Ovary (tissue), 3 donors: Measurements from ENCODE around the gene RASA3.

Experiments
- CTCF ChIP-seq, 3 donors: fragments of 450-650 bp in 2 of 3; fragments of 200-600 bp in 1 of 3; IDR thresholded peaks; one replicate each; pipeline versions ENCODE4 v1.5.1 to v1.8.0; 2016 to 2022; ENCODE audit warnings: antibody characterized with exemption in 3 of 3, mild to moderate bottlenecking in 1 of 3
- POLR2A ChIP-seq: fragments of 450-650 bp; IDR thresholded peaks from one replicate; pipeline ENCODE4 v1.6.1; 2017; ENCODE audit warnings: antibody characterized with exemption, mild to moderate bottlenecking, moderate library complexity
- donor health status: DM: no; HTN: no; CAD: no.

- TF ChIP-seq POLR2A = no peak
- TF ChIP-seq CTCF (IDR thresholded peaks at IDR 0.05) = no peak
Measured at GRCh38 chr13:114097893-114098688, 34.3 kb downstream of the RASA3 start.
